BE2C (cell line): ENCODE measurements around the gene MAMLD1.

Experiments used
- DNase-seq: peaks from one replicate; pipeline ENCODE4 v3.0.0-alpha.2; 2020
- H3K27me3 ChIP-seq: fragments of 250-450 bp; sonication (Bioruptor Pico); 2 replicates; pipeline ENCODE4 v1.5.1; 2020; ENCODE audit warnings: mild to moderate bottlenecking
- H3K36me3 ChIP-seq: fragments of 250-450 bp; sonication (Bioruptor Pico); 2 replicates; pipeline ENCODE4 v1.5.1; 2020; ENCODE audit warnings: mild to moderate bottlenecking
- H3K4me1 ChIP-seq: fragments of 250-450 bp; sonication (Bioruptor Pico); 2 replicates; pipeline ENCODE4 v1.5.1; 2020
- H3K4me3 ChIP-seq: 2 replicates; pipeline ENCODE4 v1.5.1; 2011; ENCODE audit warnings: low read depth, low read length
- H3K9me3 ChIP-seq: fragments of 250-450 bp; sonication (Bioruptor Pico); 2 replicates; pipeline ENCODE4 v1.5.1; 2020
- TF ChIP-seq, protein P1 (sequence below): IDR thresholded peaks from 2 replicates; pipeline ENCODE4 v1.5.1; 2012; ENCODE audit warnings: mild to moderate bottlenecking, low read depth, low read length

Gene MAMLD1

DNA sequence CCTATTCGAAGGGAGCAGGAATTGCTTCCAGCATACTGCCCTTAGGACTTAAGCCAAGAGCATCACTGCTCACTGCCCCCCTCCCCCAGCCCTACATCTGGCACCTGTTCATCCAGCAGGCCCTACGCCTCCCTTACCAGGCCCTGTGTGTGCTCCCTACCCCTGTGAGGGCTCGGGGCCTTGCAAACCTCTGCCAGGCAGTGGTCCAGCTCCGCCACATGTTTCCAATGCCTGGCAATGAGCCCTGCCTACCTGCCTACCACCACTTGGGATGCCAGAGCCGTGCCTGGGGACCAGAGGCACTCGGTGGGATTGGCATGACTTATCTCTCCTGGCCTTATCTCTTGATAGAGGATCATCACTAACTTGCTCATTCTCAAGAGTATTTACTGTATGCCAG is 177.8 kb downstream of the MAMLD1 start:
- Histone ChIP-seq H3K4me1 (no peaks in the 10 kb centered on the region), H3K36me3 (no peaks in the 10 kb centered on the region), H3K9me3 (no peaks in the 10 kb centered on the region), H3K27me3 (no peaks in the 10 kb centered on the region), H3K4me3 (no peak overlapping the region)
- DNase-seq: no peak
- TF ChIP-seq, protein P1, sequence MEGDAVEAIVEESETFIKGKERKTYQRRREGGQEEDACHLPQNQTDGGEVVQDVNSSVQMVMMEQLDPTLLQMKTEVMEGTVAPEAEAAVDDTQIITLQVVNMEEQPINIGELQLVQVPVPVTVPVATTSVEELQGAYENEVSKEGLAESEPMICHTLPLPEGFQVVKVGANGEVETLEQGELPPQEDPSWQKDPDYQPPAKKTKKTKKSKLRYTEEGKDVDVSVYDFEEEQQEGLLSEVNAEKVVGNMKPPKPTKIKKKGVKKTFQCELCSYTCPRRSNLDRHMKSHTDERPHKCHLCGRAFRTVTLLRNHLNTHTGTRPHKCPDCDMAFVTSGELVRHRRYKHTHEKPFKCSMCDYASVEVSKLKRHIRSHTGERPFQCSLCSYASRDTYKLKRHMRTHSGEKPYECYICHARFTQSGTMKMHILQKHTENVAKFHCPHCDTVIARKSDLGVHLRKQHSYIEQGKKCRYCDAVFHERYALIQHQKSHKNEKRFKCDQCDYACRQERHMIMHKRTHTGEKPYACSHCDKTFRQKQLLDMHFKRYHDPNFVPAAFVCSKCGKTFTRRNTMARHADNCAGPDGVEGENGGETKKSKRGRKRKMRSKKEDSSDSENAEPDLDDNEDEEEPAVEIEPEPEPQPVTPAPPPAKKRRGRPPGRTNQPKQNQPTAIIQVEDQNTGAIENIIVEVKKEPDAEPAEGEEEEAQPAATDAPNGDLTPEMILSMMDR: no peak

DNA sequence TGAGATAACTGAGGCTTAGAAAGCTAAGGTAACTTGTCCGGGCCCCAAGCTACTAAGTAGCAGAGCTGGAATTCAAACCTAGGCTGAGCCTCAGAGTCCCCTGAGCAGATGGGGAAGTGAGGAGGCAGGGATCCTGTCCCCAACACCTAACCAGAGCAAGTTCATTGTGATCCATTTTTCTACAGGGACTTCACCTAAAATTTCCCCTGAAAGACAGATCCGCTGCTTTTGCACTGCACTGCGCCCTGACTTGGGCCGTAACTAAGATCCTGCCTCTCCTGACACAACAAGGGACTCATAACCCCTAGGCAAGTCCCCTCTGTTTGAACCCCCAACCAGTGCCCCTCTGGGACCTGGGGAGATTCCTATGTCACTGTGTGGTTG is 179.7 kb downstream of the MAMLD1 start:
- no peak for DNase-seq
- no peaks in the 10 kb centered on the region for H3K36me3 ChIP-seq
- no peaks in the 10 kb centered on the region for H3K4me1 ChIP-seq
- no peaks in the 10 kb centered on the region for H3K9me3 ChIP-seq
- no peaks in the 10 kb centered on the region for H3K27me3 ChIP-seq
- H3K4me3 ChIP-seq: no peak overlapping the region
- TF ChIP-seq, protein P1: no peak

GRCh38 chrX:150543230-150544155 is 180.4 kb downstream of the MAMLD1 start:
- Histone ChIP-seq H3K4me1 (no peaks in the 10 kb centered on the region), H3K4me3 (no peak overlapping the region), H3K36me3 (no peaks in the 10 kb centered on the region), H3K9me3 (no peaks in the 10 kb centered on the region), H3K27me3 (no peaks in the 10 kb centered on the region)
- TF ChIP-seq, protein P1: no peak
- DNase-seq: no peak

DNA sequence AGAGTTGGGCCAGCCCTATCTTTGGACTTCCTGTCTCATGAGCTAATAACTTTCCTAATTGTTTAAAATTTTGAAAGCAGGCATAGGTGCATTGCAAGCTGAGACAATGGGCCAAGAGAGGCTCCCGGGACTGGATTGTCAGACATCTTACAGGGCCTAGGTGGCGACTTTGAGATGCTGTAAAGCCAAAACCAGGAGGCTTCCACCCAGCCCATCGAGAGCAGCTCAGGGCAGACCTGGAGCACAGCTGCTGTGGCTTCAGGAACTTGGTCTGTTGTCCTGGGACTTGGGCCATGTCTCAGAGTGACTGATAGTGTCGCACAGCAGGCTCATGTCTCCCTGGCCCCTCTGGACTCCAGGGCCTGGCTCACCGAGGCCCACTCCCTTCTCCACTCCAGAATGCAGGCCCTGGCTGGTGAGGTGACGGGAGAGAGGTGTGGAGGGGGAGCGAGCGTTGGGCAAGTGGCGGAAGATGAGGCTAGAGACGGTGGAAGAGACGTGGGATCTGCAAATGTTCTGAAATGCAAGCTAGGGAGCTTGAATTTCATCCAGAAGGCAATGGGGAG is 181.2 kb downstream of the MAMLD1 start:
- DNase-seq: no peak
- Histone ChIP-seq H3K4me3 (no peak overlapping the region), H3K27me3 (no peaks in the 10 kb centered on the region), H3K36me3 (no peaks in the 10 kb centered on the region), H3K4me1 (no peaks in the 10 kb centered on the region), H3K9me3 (no peaks in the 10 kb centered on the region)
- TF ChIP-seq, protein P1: no peak

DNA sequence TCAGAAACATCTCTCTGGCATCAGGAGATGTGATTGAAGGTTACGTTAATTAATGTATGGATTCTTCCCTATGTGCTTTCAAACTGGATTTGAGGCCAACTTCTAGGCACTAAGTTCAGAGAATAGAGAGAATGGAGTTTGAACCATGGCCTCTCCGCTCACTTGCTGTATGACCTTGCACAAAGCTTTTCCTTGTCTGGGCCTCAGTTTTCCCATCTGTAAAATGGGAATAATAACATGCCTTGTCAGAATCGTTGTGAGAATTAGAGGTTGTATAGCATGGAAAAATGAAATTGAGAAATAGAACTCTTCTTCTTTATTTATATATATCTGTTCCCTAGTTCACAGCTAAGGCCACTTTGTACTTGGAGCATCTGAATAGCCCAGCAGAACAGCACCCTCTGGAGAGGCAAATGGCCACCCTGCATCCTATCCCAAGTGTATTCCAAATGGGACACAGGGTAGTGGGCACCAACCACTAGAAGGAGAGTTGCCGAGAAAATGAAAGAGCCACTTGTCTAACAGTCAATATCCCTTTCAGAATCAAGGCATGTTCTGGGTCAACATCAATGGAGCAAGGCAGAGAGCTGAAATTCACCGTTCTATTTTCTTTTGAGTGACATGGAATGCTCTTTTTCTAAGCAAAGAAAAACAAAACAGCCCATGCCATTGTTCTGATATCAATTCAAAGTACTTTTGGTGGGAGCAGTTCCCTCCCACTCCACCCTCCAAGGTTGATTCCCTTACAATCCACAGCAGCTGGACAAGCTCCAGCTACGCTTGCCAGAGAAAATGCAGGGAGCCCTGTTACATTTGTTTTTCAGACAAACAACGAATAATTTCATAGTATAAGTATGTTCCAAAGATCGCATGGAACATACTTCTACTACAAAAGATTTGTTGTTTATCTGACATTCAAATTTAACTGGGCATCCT is 182.0 kb downstream of the MAMLD1 start:
- H3K36me3 ChIP-seq: no peaks in the 10 kb centered on the region
- no peak overlapping the region for H3K4me3 ChIP-seq
- DNase-seq: no peak
- TF ChIP-seq, protein P1: no peak
- H3K4me1 ChIP-seq: no peaks in the 10 kb centered on the region
- no peaks in the 10 kb centered on the region for H3K27me3 ChIP-seq
- H3K9me3 ChIP-seq: no peaks in the 10 kb centered on the region
